H9 (cell line): Measurements from ENCODE around the gene PALS2. TPM values are rescaled to one million over a fixed set of nuclear protein-coding genes. Genes with fewer than 3 reads are reported as not detected.

Experiments used
- DNase-seq: peaks from one replicate; pipeline ENCODE4 v3.0.0-alpha.2; 2017
- H2AFZ ChIP-seq: one replicate; pipeline ENCODE4 v1.6.1; 2013; ENCODE audit warnings: mild to moderate bottlenecking, low read length, control low read depth, moderate library complexity
- H2AK5ac ChIP-seq: 2 replicates; pipeline ENCODE4 v1.6.1; 2013; ENCODE audit warnings: low read length, control low read depth, mixed read lengths; ENCODE audit not compliant: insufficient read length
- H2BK120ac ChIP-seq: one replicate; pipeline ENCODE4 v1.6.1; 2013; ENCODE audit warnings: low read depth, mild to moderate bottlenecking, low read length, control low read depth, inconsistent platforms; ENCODE audit not compliant: poor library complexity, severe bottlenecking
- H2BK12ac ChIP-seq: 2 replicates; pipeline ENCODE4 v1.6.1; 2013; ENCODE audit warnings: low read length, control low read depth, mixed read lengths, low read depth; ENCODE audit not compliant: insufficient read length
- H2BK15ac ChIP-seq: 2 replicates; pipeline ENCODE4 v1.6.1; 2013; ENCODE audit warnings: low read depth, low read length, control low read depth
- H2BK20ac ChIP-seq: one replicate; pipeline ENCODE4 v1.6.1; 2013; ENCODE audit warnings: low read depth, mild to moderate bottlenecking, low read length, control low read depth, inconsistent platforms; ENCODE audit not compliant: poor library complexity, severe bottlenecking
- H2BK5ac ChIP-seq: 2 replicates; pipeline ENCODE4 v1.6.1; 2013; ENCODE audit warnings: low read length, control low read depth, mixed read lengths; ENCODE audit not compliant: insufficient read length
- H3K14ac ChIP-seq: 2 replicates; pipeline ENCODE4 v1.6.1; 2013; ENCODE audit warnings: low read length, control low read depth; ENCODE audit not compliant: insufficient read depth
- H3K18ac ChIP-seq: 2 replicates; pipeline ENCODE4 v1.6.1; 2013; ENCODE audit warnings: low read depth, mild to moderate bottlenecking, mixed read lengths, low read length, control low read depth; ENCODE audit not compliant: insufficient read length
- H3K23ac ChIP-seq: 2 replicates; pipeline ENCODE4 v1.6.1; 2013; ENCODE audit warnings: low read length, control low read depth, mixed read lengths, low read depth; ENCODE audit not compliant: insufficient read length
- H3K23me2 ChIP-seq: 2 replicates; pipeline ENCODE4 v1.6.1; 2013; ENCODE audit warnings: low read depth, mild to moderate bottlenecking, mixed read lengths, low read length, control low read depth; ENCODE audit not compliant: insufficient read length, poor library complexity, severe bottlenecking
- H3K27ac ChIP-seq: 2 replicates; pipeline ENCODE4 v1.5.1; 2013; ENCODE audit warnings: low read length, control low read depth, mixed read lengths, low read depth; ENCODE audit not compliant: insufficient read length
- H3K27me3 ChIP-seq: 2 replicates; pipeline ENCODE4 v1.6.1; 2013; ENCODE audit warnings: low read length, control low read depth, inconsistent platforms; ENCODE audit not compliant: insufficient read depth
- H3K4ac ChIP-seq: 2 replicates; pipeline ENCODE4 v1.6.1; 2013; ENCODE audit warnings: low read depth, mild to moderate bottlenecking, control low read depth, inconsistent platforms, low read length, moderate library complexity
- H3K4me1 ChIP-seq: 2 replicates; pipeline ENCODE4 v1.6.1; 2013; ENCODE audit warnings: low read length, control low read depth, inconsistent platforms; ENCODE audit not compliant: insufficient read depth
- H3K4me2 ChIP-seq: 2 replicates; pipeline ENCODE4 v1.6.1; 2013; ENCODE audit warnings: low read length, control low read depth, mixed read lengths; ENCODE audit not compliant: insufficient read length, insufficient read depth
- H3K56ac ChIP-seq: 2 replicates; pipeline ENCODE4 v1.6.1; 2013; ENCODE audit warnings: low read depth, mild to moderate bottlenecking, mixed read lengths, low read length, control low read depth; ENCODE audit not compliant: insufficient read length
- H3K79me1 ChIP-seq: 2 replicates; pipeline ENCODE4 v1.6.1; 2013; ENCODE audit warnings: low read depth, mild to moderate bottlenecking, moderate library complexity, low read length, control low read depth, inconsistent platforms; ENCODE audit not compliant: insufficient read depth, poor library complexity, severe bottlenecking
- H3K79me2 ChIP-seq: 2 replicates; pipeline ENCODE4 v1.6.1; 2013; ENCODE audit warnings: low read length, control low read depth, inconsistent platforms; ENCODE audit not compliant: insufficient read depth
- H3K9ac ChIP-seq: 2 replicates; pipeline ENCODE4 v1.6.1; 2013; ENCODE audit warnings: low read length, control low read depth, mixed read lengths; ENCODE audit not compliant: insufficient read length; ENCODE audit errors: extremely low read depth
- H3K9me3 ChIP-seq: one replicate; pipeline ENCODE4 v1.6.1; 2013; ENCODE audit warnings: low read depth, low read length, inconsistent platforms; ENCODE audit not compliant: control insufficient read depth
- H3T11ph ChIP-seq: one replicate; pipeline ENCODE4 v1.6.1; 2013; ENCODE audit warnings: mild to moderate bottlenecking, low read length, control low read depth, inconsistent platforms
- H4K20me1 ChIP-seq: one replicate; pipeline ENCODE4 v1.6.1; 2013; ENCODE audit not compliant: control insufficient read depth, insufficient read length, insufficient read depth
- H4K5ac ChIP-seq: 2 replicates; pipeline ENCODE4 v1.6.1; 2013; ENCODE audit warnings: low read depth, mild to moderate bottlenecking, mixed read lengths, low read length, control low read depth; ENCODE audit not compliant: insufficient read length
- H4K8ac ChIP-seq: replicated peaks from 2 replicates; pipeline ENCODE4 v1.6.1; 2013; ENCODE audit warnings: low read length, control low read depth, mixed read lengths, low read depth; ENCODE audit not compliant: insufficient read length
- H4K91ac ChIP-seq: 2 replicates; pipeline ENCODE4 v1.6.1; 2013; ENCODE audit warnings: low read depth, mild to moderate bottlenecking, moderate library complexity, mixed read lengths, low read length, control low read depth; ENCODE audit not compliant: insufficient read length
- H3K27ac Mint-ChIP-seq, 3 experiments: 2 replicates in 2 of 3; 3 replicates in 1 of 3; pipeline ENCODE4 v1.8.0; 2020 to 2021; ENCODE audit warnings: mixed read lengths in 3 of 3, mild to moderate bottlenecking in 1 of 3, moderate library complexity in 1 of 3
- H3K27me3 Mint-ChIP-seq: 2 replicates; pipeline ENCODE4 v1.8.0; 2021; ENCODE audit warnings: low read depth, mild to moderate bottlenecking, moderate library complexity, mixed read lengths
- H3K36me3 Mint-ChIP-seq, 3 experiments: 2 replicates in 2 of 3; 3 replicates in 1 of 3; pipeline ENCODE4 v1.8.0; 2020 to 2021; ENCODE audit warnings: low read depth in 3 of 3, mixed read lengths in 3 of 3; ENCODE audit not compliant: insufficient read depth in 1 of 3
- H3K4me1 Mint-ChIP-seq, 2 experiments: 2 replicates each; pipeline ENCODE4 v1.8.0; 2020; ENCODE audit warnings: mixed read lengths in 2 of 2
- H3K4me3 Mint-ChIP-seq, 2 experiments: 2 replicates in 1 of 2; 3 replicates in 1 of 2; pipeline ENCODE4 v1.8.0; 2020 to 2021; ENCODE audit warnings: mild to moderate bottlenecking in 2 of 2, mixed read lengths in 2 of 2, moderate library complexity in 1 of 2
- H3K9me3 Mint-ChIP-seq, 2 experiments: 2 replicates in 1 of 2; 3 replicates in 1 of 2; pipeline ENCODE4 v1.8.0; 2020; ENCODE audit warnings: mild to moderate bottlenecking in 2 of 2, mixed read lengths in 2 of 2, moderate library complexity in 1 of 2
- WGBS: extraction: QIAGEN DNeasy Blood & Tissue Kit; methylation state at CpG from one replicate; pipeline ENCODE4 v1.1.7; 2013; ENCODE audit warnings: missing lambda C conversion rate, low lambda C conversion rate, mixed read lengths; ENCODE audit not compliant: insufficient read length; ENCODE audit errors: extremely low coverage; 5-methylcytosine and 5-hydroxymethylcytosine counted together
- total RNA-seq: library from RNA; stranded (reverse); gene quantifications from 2 replicates; pipeline ENCODE4 v1.2.1, GENCODE V29; 2021
- TF ChIP-seq, protein P1 (sequence below): fragments of 200-600 bp; sonication (generic); conservative IDR thresholded peaks from 3 replicates; pipeline ENCODE4 v1.8.0; 2021; ENCODE audit warnings: antibody characterized with exemption, mild to moderate bottlenecking

The PALS2 gene
- total RNA-seq, 1 experiment from 2014 or later = 63.1 TPM

DNA sequence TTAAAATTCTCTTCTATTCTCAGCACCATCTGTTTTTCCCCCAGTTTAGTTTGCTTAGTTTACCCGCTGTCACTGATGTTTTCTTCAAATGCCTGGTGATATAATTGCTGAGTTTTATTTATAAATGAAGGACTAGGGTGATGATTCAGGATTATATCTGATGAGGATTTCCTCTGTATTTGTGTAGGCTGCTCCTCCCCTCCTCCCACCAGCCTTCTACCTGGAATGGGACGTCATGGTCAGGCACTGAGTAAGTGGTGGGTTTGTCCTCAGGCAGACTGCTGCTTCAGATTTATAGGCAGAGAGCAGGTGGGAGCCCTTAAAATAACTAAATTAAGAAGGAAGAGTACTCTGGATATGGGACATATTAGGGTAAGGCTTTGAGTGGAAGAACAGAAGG, 35.8 kb downstream of the PALS2 start:
- H3K18ac ChIP-seq = no peak overlapping the region
- H4K8ac ChIP-seq = no peak overlapping the region
- no peak overlapping the region for H2BK12ac ChIP-seq
- no peak overlapping the region for H3T11ph ChIP-seq
- no peak overlapping the region for H3K4ac ChIP-seq
- no peak overlapping the region for H3K14ac ChIP-seq
- no peak overlapping the region for H4K91ac ChIP-seq
- H4K5ac ChIP-seq = no peak overlapping the region
- H2AK5ac ChIP-seq = no peak overlapping the region
- no peaks in the 10 kb centered on the region for H3K27me3 ChIP-seq
- H3K4me3 Mint-ChIP-seq = peak overlapping the region in 1 of 2 experiments; percentile 17; a peak in 2 of 5 replicates
- no peaks in the 10 kb centered on the region; a peak in 1 of 7 replicates for H3K36me3 Mint-ChIP-seq
- no peak overlapping the region for H2BK15ac ChIP-seq
- H3K4me1 ChIP-seq = peaks cover 3% of the 10 kb centered on the region; the same call in 1 of the 2 replicates
- H3K79me1 ChIP-seq = peaks cover 3% of the 10 kb centered on the region
- H4K20me1 ChIP-seq = no peaks in the 10 kb centered on the region
- H3K27me3 Mint-ChIP-seq = no peaks in the 10 kb centered on the region
- peak; percentile 34 for DNase-seq
- no peak overlapping the region for H3K9ac ChIP-seq
- peak overlapping the region; percentile 32 to 95 (median 91) for H3K27ac Mint-ChIP-seq
- peaks cover 11% of the 10 kb centered on the region; the same call in 1 of the 2 replicates for H3K79me2 ChIP-seq
- TF ChIP-seq, protein P1, sequence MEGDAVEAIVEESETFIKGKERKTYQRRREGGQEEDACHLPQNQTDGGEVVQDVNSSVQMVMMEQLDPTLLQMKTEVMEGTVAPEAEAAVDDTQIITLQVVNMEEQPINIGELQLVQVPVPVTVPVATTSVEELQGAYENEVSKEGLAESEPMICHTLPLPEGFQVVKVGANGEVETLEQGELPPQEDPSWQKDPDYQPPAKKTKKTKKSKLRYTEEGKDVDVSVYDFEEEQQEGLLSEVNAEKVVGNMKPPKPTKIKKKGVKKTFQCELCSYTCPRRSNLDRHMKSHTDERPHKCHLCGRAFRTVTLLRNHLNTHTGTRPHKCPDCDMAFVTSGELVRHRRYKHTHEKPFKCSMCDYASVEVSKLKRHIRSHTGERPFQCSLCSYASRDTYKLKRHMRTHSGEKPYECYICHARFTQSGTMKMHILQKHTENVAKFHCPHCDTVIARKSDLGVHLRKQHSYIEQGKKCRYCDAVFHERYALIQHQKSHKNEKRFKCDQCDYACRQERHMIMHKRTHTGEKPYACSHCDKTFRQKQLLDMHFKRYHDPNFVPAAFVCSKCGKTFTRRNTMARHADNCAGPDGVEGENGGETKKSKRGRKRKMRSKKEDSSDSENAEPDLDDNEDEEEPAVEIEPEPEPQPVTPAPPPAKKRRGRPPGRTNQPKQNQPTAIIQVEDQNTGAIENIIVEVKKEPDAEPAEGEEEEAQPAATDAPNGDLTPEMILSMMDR = no peak
- no peak overlapping the region for H2BK5ac ChIP-seq
- no peaks in the 10 kb centered on the region for H3K23me2 ChIP-seq
- peak overlapping the region; percentile 63 for H3K27ac ChIP-seq
- peak overlapping the region; percentile 9 for H3K4me2 ChIP-seq
- peaks cover 35 to 44% of the 10 kb centered on the region in 2 experiments for H3K4me1 Mint-ChIP-seq
- no peaks in the 10 kb centered on the region for H3K9me3 ChIP-seq
- no peaks in the 10 kb centered on the region for H3K9me3 Mint-ChIP-seq
- WGBS = no CpG with 5 or more reads among the region's 2 CpGs
- H2BK20ac ChIP-seq = no peak overlapping the region
- no peak overlapping the region for H2AFZ ChIP-seq
- H3K23ac ChIP-seq = no peak overlapping the region
- H2BK120ac ChIP-seq = no peak overlapping the region
- no peak overlapping the region for H3K56ac ChIP-seq
